ENCODE measurements around the gene FHL2. TPM values are rescaled to one million over a fixed set of nuclear protein-coding genes. Genes with fewer than 3 reads are reported as not detected.

The FHL2 gene
- total RNA-seq: 86.5 and 93.1 TPM in 2 replicates

DNA sequence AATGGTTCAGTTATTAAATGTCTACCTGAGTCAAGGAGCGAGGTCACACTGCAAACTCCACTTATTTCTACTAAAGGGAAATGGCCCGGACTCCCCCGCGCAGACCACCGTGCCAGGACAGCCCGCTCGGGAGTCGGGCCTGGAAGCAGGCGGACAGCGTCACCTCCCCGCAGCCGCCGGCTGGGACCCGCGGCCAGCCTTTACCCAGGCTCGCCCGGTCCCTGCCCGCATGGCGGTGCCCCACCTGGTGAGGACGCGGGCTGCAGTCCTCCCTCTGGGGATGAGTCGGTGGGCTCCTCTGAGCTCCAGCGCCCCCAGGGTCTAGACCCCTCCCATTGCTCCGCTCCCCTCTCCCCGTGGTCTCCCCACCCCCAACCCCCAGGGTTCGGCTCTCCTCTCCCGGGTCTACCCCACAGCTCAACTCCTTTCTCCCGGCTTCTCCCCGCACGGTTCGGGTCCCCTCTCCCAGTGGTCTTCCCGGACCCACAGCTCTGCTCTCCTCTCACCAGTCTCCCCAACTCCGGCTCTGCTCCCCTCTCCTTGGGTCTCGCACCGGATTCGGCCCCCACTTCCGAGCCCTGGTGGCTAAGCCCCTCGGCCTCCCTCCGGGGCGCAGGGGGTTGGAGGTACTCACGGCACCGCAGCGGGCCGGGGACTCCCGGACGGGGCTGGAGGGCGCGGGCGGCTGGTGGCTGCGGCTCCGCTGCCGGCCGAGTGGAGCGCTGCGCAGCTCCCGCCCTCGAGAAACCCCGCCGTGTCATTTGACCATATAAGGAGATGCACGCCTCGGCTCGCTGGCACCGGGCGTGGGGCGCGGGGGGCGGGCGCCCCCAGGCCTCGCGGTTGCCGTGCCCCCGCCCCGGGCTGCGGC, at the start of gene FHL2:
TSS of gene FHL2 (minus strand) at position 716 of the 871 bp plus-strand sequence. CDS start 12,535 bp downstream, outside the sequence.

GRCh38 chr2:105337122-105338019, 61.5 kb downstream of the FHL2 start, which contains the start of gene C2orf49:
TSS of gene C2orf49 (plus strand) at chr2:105337540. CDS start at chr2:105337588, 48 bp downstream.

GRCh38 chr2:105329561-105330495, 69.0 kb downstream of the FHL2 start, which contains the start of gene TGFBRAP1:
TSS of gene TGFBRAP1 (minus strand) at chr2:105329735. CDS start at chr2:105308301, 21,434 bp downstream.

Other genes starting within 250 kb of the FHL2 start
- not detected in 2 replicates for gene GPR45, start 157.3 kb downstream of the FHL2 start, total RNA-seq
- gene TGFBRAP1, start 69.3 kb downstream of the FHL2 start, total RNA-seq: 25.0 and 25.2 TPM in 2 replicates
- 15.5 and 15.9 TPM in 2 replicates for gene C2orf49, start 61.5 kb downstream of the FHL2 start, total RNA-seq

Measured in hair follicle dermal papilla cell (primary cell).